Measurements from ENCODE around the gene IFT81.
"Not testable (repeated sequence)": the region's sequence is repeated elsewhere in the genome, so short reads cannot be mapped to it uniquely, and the experiment has no call there.

The IFT81 gene

GRCh38 chr12:110104188-110105094 lies 19.7 kb upstream of the IFT81 start:
- H3K4me1 Mint-ChIP-seq, result peaks cover 14% of the 10 kb centered on the region
- H3K36me3 Mint-ChIP-seq (ENCODE audit: low read depth), result no peaks in the 10 kb centered on the region
- no peaks in the 10 kb centered on the region for H3K9me3 Mint-ChIP-seq
- H3K27me3 Mint-ChIP-seq, result no peaks in the 10 kb centered on the region
- DNase-seq (no peak), ATAC-seq (no peak)
- H3K27ac Mint-ChIP-seq, result no peak overlapping the region
- no peak overlapping the region for H3K4me3 Mint-ChIP-seq

GRCh38 chr12:110105159-110105558 lies 19.0 kb upstream of the IFT81 start:
- no peaks in the 10 kb centered on the region for H3K9me3 Mint-ChIP-seq
- no peaks in the 10 kb centered on the region for H3K27me3 Mint-ChIP-seq
- peaks cover 13% of the 10 kb centered on the region for H3K4me1 Mint-ChIP-seq

GRCh38 chr12:110105986-110106385 lies 18.2 kb upstream of the IFT81 start:
- peaks cover 7% of the 10 kb centered on the region for H3K4me1 Mint-ChIP-seq
- H3K27me3 Mint-ChIP-seq, result no peaks in the 10 kb centered on the region
- H3K4me3 Mint-ChIP-seq, result no peak overlapping the region
- H3K36me3 Mint-ChIP-seq (ENCODE audit: low read depth), result no peaks in the 10 kb centered on the region
- ATAC-seq (no peak), DNase-seq (no peak)
- no peaks in the 10 kb centered on the region for H3K9me3 Mint-ChIP-seq
- no peak overlapping the region for H3K27ac Mint-ChIP-seq

More at GRCh38 chr12:110105159-110105558, 19.0 kb upstream of the IFT81 start:
- H3K4me3 Mint-ChIP-seq, result no peak overlapping the region
- no peak overlapping the region for H3K27ac Mint-ChIP-seq
- ATAC-seq, result no peak
- no peak for DNase-seq
- H3K36me3 Mint-ChIP-seq (ENCODE audit: low read depth), result no peaks in the 10 kb centered on the region

- no peaks in the 10 kb centered on the region for H3K36me3 Mint-ChIP-seq (ENCODE audit: low read depth)
- no peak for DNase-seq
- ATAC-seq, result no peak
- H3K4me1 Mint-ChIP-seq, result peaks cover 2% of the 10 kb centered on the region
- no peaks in the 10 kb centered on the region for H3K27me3 Mint-ChIP-seq
- no peak overlapping the region for H3K27ac Mint-ChIP-seq
- no peaks in the 10 kb centered on the region for H3K9me3 Mint-ChIP-seq
- H3K4me3 Mint-ChIP-seq, result no peak overlapping the region
These were observed 16.5 kb upstream of the IFT81 start for GRCh38 chr12:110107369-110108281.

GRCh38 chr12:110108309-110109036 lies 15.7 kb upstream of the IFT81 start:
- ATAC-seq (no peak), DNase-seq (no peak)
- H3K4me3 Mint-ChIP-seq, result no peak overlapping the region
- H3K36me3 Mint-ChIP-seq (ENCODE audit: low read depth), result no peaks in the 10 kb centered on the region
- no peaks in the 10 kb centered on the region for H3K27me3 Mint-ChIP-seq
- H3K27ac Mint-ChIP-seq, result no peak overlapping the region
- H3K9me3 Mint-ChIP-seq, result no peaks in the 10 kb centered on the region
- H3K4me1 Mint-ChIP-seq, result peaks cover 2% of the 10 kb centered on the region

GRCh38 chr12:110109037-110109836 lies 14.9 kb upstream of the IFT81 start:
- Mint-ChIP-seq H3K4me3 (no peak overlapping the region), H3K9me3 (no peaks in the 10 kb centered on the region), H3K36me3 (ENCODE audit: low read depth) (no peaks in the 10 kb centered on the region), H3K27me3 (no peaks in the 10 kb centered on the region), H3K4me1 (peaks cover 2% of the 10 kb centered on the region), H3K27ac (no peak overlapping the region)
- DNase-seq (no peak), ATAC-seq (no peak)

- no peak for ATAC-seq
- no peaks in the 10 kb centered on the region for H3K27me3 Mint-ChIP-seq
- no peaks in the 10 kb centered on the region for H3K9me3 Mint-ChIP-seq
- no peak overlapping the region for H3K27ac Mint-ChIP-seq
- no peak overlapping the region for H3K4me3 Mint-ChIP-seq
- DNase-seq, result no peak
- no peaks in the 10 kb centered on the region for H3K36me3 Mint-ChIP-seq (ENCODE audit: low read depth)
- H3K4me1 Mint-ChIP-seq, result no peaks in the 10 kb centered on the region
These were observed 14.2 kb upstream of the IFT81 start for GRCh38 chr12:110109837-110110535.

GRCh38 chr12:110111476-110112334 lies 12.5 kb upstream of the IFT81 start:
- DNase-seq, result no peak
- no peaks in the 10 kb centered on the region for H3K9me3 Mint-ChIP-seq
- no peak for ATAC-seq
- H3K4me1 Mint-ChIP-seq, result no peaks in the 10 kb centered on the region
- peaks cover 2% of the 10 kb centered on the region for H3K27me3 Mint-ChIP-seq
- no peak overlapping the region for H3K4me3 Mint-ChIP-seq
- H3K36me3 Mint-ChIP-seq (ENCODE audit: low read depth), result no peaks in the 10 kb centered on the region
- H3K27ac Mint-ChIP-seq, result no peak overlapping the region

- DNase-seq (no peak), ATAC-seq (no peak)
- H3K9me3 Mint-ChIP-seq, result no peaks in the 10 kb centered on the region
- peaks cover 3% of the 10 kb centered on the region for H3K27me3 Mint-ChIP-seq
- no peak overlapping the region for H3K4me3 Mint-ChIP-seq
- no peaks in the 10 kb centered on the region for H3K4me1 Mint-ChIP-seq
- no peaks in the 10 kb centered on the region for H3K36me3 Mint-ChIP-seq (ENCODE audit: low read depth)
- H3K27ac Mint-ChIP-seq, result no peak overlapping the region
These were observed 11.9 kb upstream of the IFT81 start for GRCh38 chr12:110112335-110112660.

GRCh38 chr12:110114528-110114937 lies 9.6 kb upstream of the IFT81 start:
- ATAC-seq, result no peak
- Mint-ChIP-seq H3K4me1 (no peaks in the 10 kb centered on the region), H3K36me3 (ENCODE audit: low read depth) (no peaks in the 10 kb centered on the region), H3K27me3 (peaks cover 7% of the 10 kb centered on the region), H3K4me3 (no peak overlapping the region), H3K9me3 (no peaks in the 10 kb centered on the region), H3K27ac (no peak overlapping the region)
- no peak for DNase-seq

- no peak overlapping the region for H3K27ac Mint-ChIP-seq
- H3K27me3 Mint-ChIP-seq, result peaks cover 7% of the 10 kb centered on the region
- H3K36me3 Mint-ChIP-seq (ENCODE audit: low read depth), result no peaks in the 10 kb centered on the region
- no peaks in the 10 kb centered on the region for H3K9me3 Mint-ChIP-seq
- H3K4me1 Mint-ChIP-seq, result no peaks in the 10 kb centered on the region
- no peak overlapping the region for H3K4me3 Mint-ChIP-seq
- no peak for ATAC-seq
- no peak for DNase-seq
These were observed 8.5 kb upstream of the IFT81 start for GRCh38 chr12:110115675-110116074.

GRCh38 chr12:110116623-110117022 lies 7.5 kb upstream of the IFT81 start:
- no peak for DNase-seq
- no peaks in the 10 kb centered on the region for H3K4me1 Mint-ChIP-seq
- H3K27me3 Mint-ChIP-seq, result peaks cover 7% of the 10 kb centered on the region
- no peaks in the 10 kb centered on the region for H3K9me3 Mint-ChIP-seq
- no peak overlapping the region for H3K27ac Mint-ChIP-seq
- no peaks in the 10 kb centered on the region for H3K36me3 Mint-ChIP-seq (ENCODE audit: low read depth)
- no peak for ATAC-seq
- H3K4me3 Mint-ChIP-seq, result no peak overlapping the region

- H3K4me1 Mint-ChIP-seq; H3K9me3 Mint-ChIP-seq; H3K36me3 Mint-ChIP-seq (ENCODE audit: low read depth); DNase-seq; ATAC-seq; H3K4me3 Mint-ChIP-seq; H3K27ac Mint-ChIP-seq; H3K27me3 Mint-ChIP-seq: not testable (repeated sequence)
These were observed 6.9 kb upstream of the IFT81 start for GRCh38 chr12:110117210-110117609.

Data from activated naive CD8-positive, alpha-beta T cell treated with anti-CD3 and anti-CD28 coated beads, Interleukin-2, amount 50 U/mL, for 24 hours (primary cell).